Measurements from ENCODE around the gene FOXK1. TPM values are rescaled to one million over a fixed set of nuclear protein-coding genes. Genes with fewer than 3 reads are reported as not detected.
A peak's percentile ranks its signal among the peaks of the same experiment; 100 is the strongest.
"Not testable (repeated sequence)": the region's sequence is repeated elsewhere in the genome, so short reads cannot be mapped to it uniquely, and the experiment has no call there.

The FOXK1 gene
- total RNA-seq, 2 donors from 2014 or later, result 34.3 to 62.4 TPM

GRCh38 chr7:4641667-4642467 is 40.2 kb upstream of the FOXK1 start:
- peak; percentile 32 for TF ChIP-seq CTCF (IDR thresholded peaks at IDR 0.05)

GRCh38 chr7:4642468-4643203 is 39.5 kb upstream of the FOXK1 start:
- TF ChIP-seq CTCF (IDR thresholded peaks at IDR 0.05), result no peak
- ATAC-seq (ENCODE audit: insufficient number of reproducible peaks, low FRiP score, low read depth) (no peak), DNase-seq (ENCODE audit: low spot score) (no peak)
- Histone ChIP-seq H3K27ac (peak overlapping the region; percentile 79 to 94), H3K36me3 (no peaks in the 10 kb centered on the region), H3K27me3 (replicated peaks; ENCODE audit: insufficient read depth) (no peaks in the 10 kb centered on the region), H3K9me3 (no peaks in the 10 kb centered on the region), H3K4me3 (peak overlapping the region; percentile 87), H3K4me1 (ENCODE audit: control insufficient read depth in 1 of 2, low read depth in 2 of 2) (peaks cover 8 to 12% of the 10 kb centered on the region in 2 donors)

More at GRCh38 chr7:4641667-4642467, 40.2 kb upstream of the FOXK1 start:
- Histone ChIP-seq H3K36me3 (no peaks in the 10 kb centered on the region), H3K27me3 (replicated peaks; ENCODE audit: insufficient read depth) (no peaks in the 10 kb centered on the region), H3K4me1 (ENCODE audit: control insufficient read depth in 1 of 2, low read depth in 2 of 2) (peaks cover 8 to 12% of the 10 kb centered on the region in 2 donors), H3K4me3 (peak overlapping the region; percentile 87), H3K9me3 (no peaks in the 10 kb centered on the region), H3K27ac (peak overlapping the region; percentile 79 to 94)
- peak; percentile 76 for DNase-seq (ENCODE audit: low spot score)
- ATAC-seq (ENCODE audit: insufficient number of reproducible peaks, low FRiP score, low read depth), result peak; percentile 91

GRCh38 chr7:4643204-4643471 is 39.0 kb upstream of the FOXK1 start:
- DNase-seq (ENCODE audit: low spot score); H3K4me3 ChIP-seq; H3K27ac ChIP-seq; H3K36me3 ChIP-seq; H3K9me3 ChIP-seq; ATAC-seq (ENCODE audit: insufficient number of reproducible peaks, low FRiP score, low read depth); H3K27me3 ChIP-seq (replicated peaks; ENCODE audit: insufficient read depth): not testable (repeated sequence)
- peaks cover 8 to 12% of the 10 kb centered on the region in 2 donors for H3K4me1 ChIP-seq (ENCODE audit: control insufficient read depth in 1 of 2, low read depth in 2 of 2)

- no peak for TF ChIP-seq CTCF (IDR thresholded peaks at IDR 0.05)
- peaks cover 8 to 12% of the 10 kb centered on the region in 2 donors for H3K4me1 ChIP-seq (ENCODE audit: control insufficient read depth in 1 of 2, low read depth in 2 of 2)
- no peaks in the 10 kb centered on the region for H3K27me3 ChIP-seq (replicated peaks; ENCODE audit: insufficient read depth)
- H3K27ac ChIP-seq, result no peak overlapping the region
- ATAC-seq (ENCODE audit: insufficient number of reproducible peaks, low FRiP score, low read depth), result no peak
- no peaks in the 10 kb centered on the region for H3K36me3 ChIP-seq
- H3K4me3 ChIP-seq, result no peak overlapping the region
- no peak for DNase-seq (ENCODE audit: low spot score)
- no peaks in the 10 kb centered on the region for H3K9me3 ChIP-seq
Observed at GRCh38 chr7:4645246-4645645, 36.8 kb upstream of the FOXK1 start.

- Histone ChIP-seq H3K4me1 (ENCODE audit: control insufficient read depth in 1 of 2, low read depth in 2 of 2) (peaks cover 6 to 13% of the 10 kb centered on the region in 2 donors), H3K4me3 (no peak overlapping the region), H3K36me3 (no peaks in the 10 kb centered on the region), H3K27ac (no peak overlapping the region), H3K9me3 (no peaks in the 10 kb centered on the region), H3K27me3 (replicated peaks; ENCODE audit: insufficient read depth) (no peaks in the 10 kb centered on the region)
- DNase-seq (ENCODE audit: low spot score) (no peak), ATAC-seq (ENCODE audit: insufficient number of reproducible peaks, low FRiP score, low read depth) (no peak)
- TF ChIP-seq CTCF (IDR thresholded peaks at IDR 0.05), result no peak
Observed at GRCh38 chr7:4648111-4648510, 34.0 kb upstream of the FOXK1 start.
